GM18858 (cell line): ENCODE measurements around the gene ANAPC10.
"Not testable (repeated sequence)": the region's sequence is repeated elsewhere in the genome, so short reads cannot be mapped to it uniquely, and the experiment has no call there.

Experiments
- ATAC-seq: cut with Tn5 transposase; IDR thresholded peaks from one replicate; pipeline ENCODE4 v1.9.1; 2021; ENCODE audit not compliant: unreplicated experiment

ANAPC10 gene

DNA sequence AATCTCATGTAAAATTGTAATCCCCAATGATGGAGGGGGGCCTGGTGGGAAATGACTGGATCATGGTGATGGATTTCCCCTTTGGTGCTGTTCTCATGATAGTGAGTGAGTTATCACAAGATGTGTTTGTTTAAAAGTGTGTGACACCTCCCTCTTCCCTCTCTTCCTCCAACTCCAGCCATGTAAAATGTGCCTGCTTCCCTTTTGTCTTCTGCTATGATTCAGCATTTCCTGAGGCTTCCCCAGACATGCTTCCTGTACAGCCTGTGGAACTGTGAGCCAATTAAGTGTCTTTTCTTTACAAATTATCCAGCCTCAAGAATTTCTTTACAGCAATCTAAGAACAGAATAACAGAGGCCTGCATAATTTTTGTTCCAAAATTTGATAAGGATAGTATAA lies 85.2 kb downstream of the ANAPC10 start:
- ATAC-seq = no peak

GRCh38 chr4:145011636-145012035 lies 86.4 kb downstream of the ANAPC10 start:
- no peak for ATAC-seq

- ATAC-seq = not testable (repeated sequence)
Measured at GRCh38 chr4:145010315-145010714, 87.7 kb downstream of the ANAPC10 start.

DNA sequence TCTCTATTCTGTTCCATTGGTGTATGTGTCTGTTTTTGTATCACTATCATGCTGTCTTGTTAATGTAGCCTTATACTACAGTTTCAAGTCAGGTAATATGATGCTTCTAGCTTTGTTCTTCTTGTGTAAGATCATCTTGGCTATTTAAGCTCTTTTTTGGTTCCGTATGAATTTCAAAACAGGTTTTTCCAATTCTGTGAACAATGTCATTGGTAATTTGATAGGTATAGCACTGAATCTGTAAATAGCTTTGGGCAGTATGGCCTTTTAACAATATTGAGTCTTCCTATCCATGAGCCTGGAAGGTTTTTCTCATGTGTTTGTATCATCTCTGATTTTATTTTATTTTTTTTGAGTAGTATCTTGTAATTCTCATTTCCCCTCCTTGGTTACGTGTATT lies 94.3 kb downstream of the ANAPC10 start:
- no peak for ATAC-seq

DNA sequence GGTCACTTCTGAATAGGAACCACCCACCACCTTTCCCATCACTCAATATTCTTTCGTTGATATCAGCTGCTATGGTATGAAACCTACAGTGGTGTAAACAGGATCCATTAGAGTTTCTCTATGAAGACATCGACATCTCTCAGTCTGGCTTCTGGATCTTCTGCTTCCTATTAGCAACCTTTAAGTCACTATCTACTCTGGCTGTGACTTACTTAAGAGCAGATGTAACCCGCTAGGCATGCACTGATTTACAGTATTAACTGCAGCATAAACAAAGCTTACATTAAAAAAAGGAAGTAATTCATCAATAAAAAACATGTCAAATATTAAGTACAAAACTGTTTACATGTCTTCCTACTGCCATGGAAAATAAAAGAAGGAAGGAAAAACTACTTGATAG lies 96.4 kb downstream of the ANAPC10 start:
- no peak for ATAC-seq

DNA sequence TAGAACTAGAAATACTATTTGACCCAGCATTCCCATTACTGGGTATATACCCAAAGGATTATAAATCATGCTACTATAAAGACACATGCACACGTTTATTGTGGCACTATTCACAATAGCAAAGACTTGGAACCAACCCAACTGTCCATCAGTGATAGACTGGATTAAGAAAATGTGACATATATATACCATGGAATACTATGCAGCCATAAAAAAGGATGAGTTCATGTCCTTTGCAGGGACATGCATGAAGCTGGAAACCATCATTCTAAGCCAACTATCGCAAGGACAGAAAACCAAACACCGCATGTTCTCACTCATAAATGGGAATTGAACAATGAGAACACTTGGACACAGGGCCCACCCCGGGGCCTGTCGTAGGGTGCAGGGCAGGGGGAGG lies 97.3 kb downstream of the ANAPC10 start:
- ATAC-seq = not testable (repeated sequence)

DNA sequence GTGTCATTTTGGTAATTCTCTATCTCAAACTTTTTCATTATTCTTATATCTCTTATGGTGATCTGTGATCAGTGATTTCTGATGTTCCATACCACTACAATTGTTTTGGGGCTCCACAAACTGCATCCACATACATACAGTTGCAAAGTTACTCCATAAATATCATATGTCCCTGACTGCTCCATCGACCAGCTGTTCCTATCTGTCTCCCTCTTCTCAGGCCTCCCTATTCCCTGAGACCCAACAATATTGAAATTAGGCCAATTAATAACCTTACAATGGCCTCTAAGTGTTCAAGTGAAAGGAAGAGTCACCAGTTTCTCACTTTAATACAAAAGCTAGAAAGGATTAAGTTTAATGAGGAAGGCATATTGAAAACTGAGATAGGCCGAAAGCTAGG lies 108.7 kb downstream of the ANAPC10 start:
- no peak for ATAC-seq

DNA sequence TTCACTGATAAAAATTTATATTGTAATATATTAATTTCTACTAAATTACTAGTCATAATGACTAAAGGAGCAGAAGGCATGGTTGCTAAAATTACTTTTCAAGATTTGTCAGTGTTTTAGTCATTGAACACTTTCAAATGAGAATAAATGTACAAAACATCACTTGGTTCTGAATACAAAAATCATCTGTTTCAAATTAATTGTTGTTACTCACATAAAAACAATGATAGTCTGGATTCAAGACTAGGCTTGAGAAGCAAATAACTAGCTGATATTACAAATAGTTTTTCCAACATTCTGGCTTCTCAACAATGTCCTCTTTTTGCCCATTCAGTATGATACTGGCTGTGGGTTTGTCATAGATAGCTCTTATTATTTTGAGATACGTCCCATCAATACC lies 112.5 kb downstream of the ANAPC10 start:
- no peak for ATAC-seq

- ATAC-seq = no peak
Measured at GRCh38 chr4:144985014-144985413, 113.0 kb downstream of the ANAPC10 start.

- ATAC-seq = no peak
Measured at GRCh38 chr4:144984241-144984640, 113.8 kb downstream of the ANAPC10 start.

DNA sequence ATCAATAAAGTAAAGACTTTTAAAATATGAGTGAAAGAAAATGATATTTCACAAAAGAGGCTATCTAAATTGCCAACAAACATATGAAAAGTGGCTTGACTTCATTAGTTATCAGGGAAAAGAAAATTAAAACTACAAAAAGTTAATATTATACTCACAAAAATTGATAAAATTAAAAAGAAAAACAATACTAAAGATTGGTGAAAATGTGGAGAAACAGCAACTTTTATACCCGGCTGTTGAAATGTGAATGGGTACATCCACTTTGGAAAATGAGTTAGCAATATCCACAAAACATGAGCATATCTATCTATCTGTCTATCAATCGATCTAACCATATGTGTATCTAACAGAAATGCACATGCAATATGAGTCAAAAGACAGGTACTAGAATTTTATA lies 122.3 kb downstream of the ANAPC10 start:
- ATAC-seq = no peak

GRCh38 chr4:144970597-144970996 lies 127.4 kb downstream of the ANAPC10 start:
- peak; percentile 56 for ATAC-seq

GRCh38 chr4:144969821-144970220 lies 128.2 kb downstream of the ANAPC10 start:
- no peak for ATAC-seq

DNA sequence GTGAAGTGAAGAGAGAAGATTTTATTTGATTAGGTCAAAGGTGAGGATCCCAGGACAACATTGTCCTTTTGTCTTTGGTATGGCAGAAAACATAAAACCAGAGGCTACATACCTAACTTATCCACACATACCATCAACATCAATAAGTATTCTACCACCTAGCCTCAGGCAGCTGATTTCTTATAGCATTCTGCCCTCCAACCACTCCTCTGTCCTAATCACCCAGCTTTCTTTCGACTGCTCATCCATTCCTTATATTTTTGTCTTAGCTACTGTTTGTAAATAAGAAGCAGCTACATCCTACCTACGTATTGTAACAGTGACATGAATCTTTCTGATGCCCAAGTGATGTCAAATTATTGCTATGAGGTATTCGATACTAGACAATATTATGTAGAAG lies 129.4 kb downstream of the ANAPC10 start:
- no peak for ATAC-seq

DNA sequence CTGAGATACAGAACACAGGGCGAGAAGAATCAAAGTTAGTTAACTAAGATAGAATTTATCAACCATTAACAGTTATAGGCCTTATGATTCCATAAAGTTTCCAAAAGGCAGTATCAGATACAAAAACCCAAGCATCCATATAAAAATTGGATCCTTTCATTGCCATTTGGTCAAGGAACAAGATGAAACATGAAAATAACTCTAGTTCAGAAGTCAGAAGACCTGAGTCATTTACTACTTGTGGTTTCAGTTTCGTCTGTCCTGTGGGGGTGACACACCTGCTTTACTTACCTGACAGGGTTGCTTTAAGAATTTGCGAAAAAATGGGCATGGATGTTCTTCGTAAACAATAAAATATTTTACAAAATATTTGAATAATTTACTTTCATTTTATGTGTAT lies 130.8 kb downstream of the ANAPC10 start:
- ATAC-seq = peak; percentile 70

- no peak for ATAC-seq
Measured at GRCh38 chr4:144962300-144962699, 135.7 kb downstream of the ANAPC10 start.

DNA sequence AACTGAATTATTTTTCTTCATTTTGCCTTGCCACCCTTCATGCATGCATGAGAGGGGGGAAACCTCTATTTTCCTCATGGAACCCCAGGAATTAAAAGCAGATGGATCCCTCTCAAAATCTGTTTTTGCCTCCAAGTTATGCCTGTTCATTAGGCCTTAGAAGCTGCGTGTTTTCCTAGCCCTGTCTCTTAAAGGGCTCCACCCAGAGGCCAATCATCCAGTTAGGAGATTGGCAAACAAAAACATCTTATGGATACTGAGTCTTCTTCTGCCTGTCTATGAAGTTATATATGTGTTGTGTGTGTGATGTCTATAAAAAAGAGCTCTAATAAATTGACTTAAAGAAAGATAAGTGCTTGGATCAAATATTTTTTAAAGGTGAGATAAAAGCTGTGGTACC lies 142.9 kb downstream of the ANAPC10 start:
- ATAC-seq = no peak

GRCh38 chr4:144954230-144954629 lies 143.8 kb downstream of the ANAPC10 start:
- no peak for ATAC-seq

GRCh38 chr4:144948421-144948820 lies 149.6 kb downstream of the ANAPC10 start:
- ATAC-seq = no peak

- no peak for ATAC-seq
Measured at GRCh38 chr4:144948009-144948408, 150.0 kb downstream of the ANAPC10 start.
